Measurements from ENCODE around the gene PRLH.
"Not testable (repeated sequence)": the region's sequence is repeated elsewhere in the genome, so short reads cannot be mapped to it uniquely, and the experiment has no call there.

The PRLH gene

DNA sequence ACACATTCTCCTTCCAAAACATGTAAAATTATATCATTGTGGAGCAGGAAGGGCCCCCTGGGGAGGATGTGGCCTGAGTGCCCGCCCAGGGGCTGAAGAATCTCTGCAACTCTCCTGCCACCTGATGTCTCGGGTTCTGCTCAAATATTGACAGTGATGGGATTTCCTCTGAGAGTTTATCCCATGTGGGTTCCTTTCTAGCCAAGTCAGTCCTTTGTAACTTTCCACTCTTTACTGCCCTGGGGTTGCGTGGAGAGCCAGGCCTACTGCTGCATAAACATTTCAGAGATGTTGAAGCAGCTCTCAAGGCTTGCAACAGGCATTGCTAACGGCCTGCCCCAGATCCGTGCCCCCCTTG is 28.1 kb downstream of the PRLH start:
- no peak overlapping the region for H3K4me3 ChIP-seq (ENCODE audit: low read depth, low read length)
- TF ChIP-seq, protein P1, sequence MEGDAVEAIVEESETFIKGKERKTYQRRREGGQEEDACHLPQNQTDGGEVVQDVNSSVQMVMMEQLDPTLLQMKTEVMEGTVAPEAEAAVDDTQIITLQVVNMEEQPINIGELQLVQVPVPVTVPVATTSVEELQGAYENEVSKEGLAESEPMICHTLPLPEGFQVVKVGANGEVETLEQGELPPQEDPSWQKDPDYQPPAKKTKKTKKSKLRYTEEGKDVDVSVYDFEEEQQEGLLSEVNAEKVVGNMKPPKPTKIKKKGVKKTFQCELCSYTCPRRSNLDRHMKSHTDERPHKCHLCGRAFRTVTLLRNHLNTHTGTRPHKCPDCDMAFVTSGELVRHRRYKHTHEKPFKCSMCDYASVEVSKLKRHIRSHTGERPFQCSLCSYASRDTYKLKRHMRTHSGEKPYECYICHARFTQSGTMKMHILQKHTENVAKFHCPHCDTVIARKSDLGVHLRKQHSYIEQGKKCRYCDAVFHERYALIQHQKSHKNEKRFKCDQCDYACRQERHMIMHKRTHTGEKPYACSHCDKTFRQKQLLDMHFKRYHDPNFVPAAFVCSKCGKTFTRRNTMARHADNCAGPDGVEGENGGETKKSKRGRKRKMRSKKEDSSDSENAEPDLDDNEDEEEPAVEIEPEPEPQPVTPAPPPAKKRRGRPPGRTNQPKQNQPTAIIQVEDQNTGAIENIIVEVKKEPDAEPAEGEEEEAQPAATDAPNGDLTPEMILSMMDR (IDR thresholded peaks at IDR 0.05; ENCODE audit: low read depth, low read length), result no peak

DNA sequence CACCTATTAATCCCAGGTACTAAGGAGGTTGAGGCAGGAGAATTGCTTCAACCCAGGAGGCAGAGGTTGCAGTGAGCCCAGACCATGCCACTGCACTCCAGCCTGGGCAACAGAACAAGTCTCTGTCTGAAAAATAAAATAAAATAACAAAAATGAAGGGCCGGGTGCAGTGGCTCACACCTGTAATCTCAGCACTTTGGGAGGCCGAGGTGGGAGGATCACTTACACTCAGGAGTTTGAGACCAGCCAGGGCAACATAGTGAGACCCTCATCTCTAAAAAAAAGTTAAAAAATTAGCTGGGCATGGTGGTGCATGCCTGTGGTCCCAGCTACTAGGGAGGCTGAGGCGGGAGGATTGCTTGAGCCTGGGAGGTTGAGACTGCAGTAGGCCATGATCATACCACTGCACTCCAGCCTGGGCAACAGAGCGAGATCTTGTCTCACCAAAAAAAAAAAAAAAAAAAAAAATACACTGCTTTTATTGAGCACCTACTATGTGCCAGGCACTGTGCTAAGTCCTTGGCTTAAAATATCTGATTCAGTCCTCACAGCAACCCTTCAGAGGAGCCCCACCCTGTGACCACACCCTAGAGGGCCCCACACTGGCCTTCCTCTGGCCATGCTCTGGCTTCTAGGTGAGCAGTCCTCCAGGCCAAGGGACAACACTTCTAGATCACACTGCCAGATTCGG is 29.6 kb downstream of the PRLH start:
- H3K4me3 ChIP-seq (ENCODE audit: low read depth, low read length), result not testable (repeated sequence)

GRCh38 chr2:237596520-237597195 is 30.3 kb downstream of the PRLH start:
- H3K4me3 ChIP-seq (ENCODE audit: low read depth, low read length), result no peak overlapping the region
- TF ChIP-seq, protein P1 (IDR thresholded peaks at IDR 0.05; ENCODE audit: low read depth, low read length), result no peak

- no peak overlapping the region for H3K4me3 ChIP-seq (ENCODE audit: low read depth, low read length)
- TF ChIP-seq, protein P1 (IDR thresholded peaks at IDR 0.05; ENCODE audit: low read depth, low read length), result no peak
Observed at GRCh38 chr2:237597196-237598145, 31.1 kb downstream of the PRLH start.

GRCh38 chr2:237598468-237599208 is 32.3 kb downstream of the PRLH start:
- no peak overlapping the region for H3K4me3 ChIP-seq (ENCODE audit: low read depth, low read length)

DNA sequence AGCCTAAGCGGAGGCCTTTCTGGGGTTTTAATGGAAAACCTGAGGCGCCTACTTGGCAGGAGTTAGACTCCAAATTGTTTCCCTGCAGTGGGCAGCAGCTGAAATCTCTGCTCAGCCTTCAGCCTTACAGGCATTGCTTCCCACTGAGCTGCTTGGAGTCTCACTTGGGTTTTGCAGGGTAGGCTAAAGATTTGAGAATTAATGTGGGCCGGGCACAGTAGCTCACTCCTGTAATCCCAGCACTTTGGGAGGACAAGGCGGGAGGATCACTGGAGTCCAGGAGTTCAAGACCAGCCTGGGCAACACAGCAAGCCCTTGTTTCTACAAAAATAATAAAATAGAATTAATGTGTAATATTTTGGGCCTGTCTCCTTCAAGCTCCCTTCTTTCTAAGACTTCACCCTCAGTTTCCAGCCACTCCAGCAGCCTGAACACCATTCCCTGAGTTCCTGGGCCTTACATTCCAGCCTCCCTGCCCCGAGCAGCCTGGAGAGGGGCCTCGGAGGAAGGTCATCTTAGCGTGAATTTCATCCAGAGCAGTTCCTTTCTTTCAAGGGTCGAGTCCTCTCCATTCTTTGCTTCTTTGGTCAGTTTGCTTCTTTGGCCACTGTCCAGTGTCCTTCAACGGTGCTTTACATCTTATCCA is 33.2 kb downstream of the PRLH start:
- no peak overlapping the region for H3K4me3 ChIP-seq (ENCODE audit: low read depth, low read length)
- TF ChIP-seq, protein P1 (IDR thresholded peaks at IDR 0.05; ENCODE audit: low read depth, low read length), result no peak

More at GRCh38 chr2:237598468-237599208, 32.3 kb downstream of the PRLH start:
- TF ChIP-seq, protein P1 (IDR thresholded peaks at IDR 0.05; ENCODE audit: low read depth, low read length), result no peak
